HG02943 (cell line): ENCODE measurements around the gene FRMD4A.
"Not testable (repeated sequence)": the region's sequence is repeated elsewhere in the genome, so short reads cannot be mapped to it uniquely, and the experiment has no call there.

Source experiments
- ATAC-seq: cut with Tn5 transposase; IDR thresholded peaks from one replicate; pipeline ENCODE4 v1.9.1; 2021; ENCODE audit warnings: mild to moderate bottlenecking, low read depth, moderate library complexity; ENCODE audit not compliant: unreplicated experiment

Gene FRMD4A

GRCh38 chr10:13718820-13719219, 611.9 kb downstream of the FRMD4A start:
- no peak for ATAC-seq

GRCh38 chr10:13717936-13718772, 612.6 kb downstream of the FRMD4A start:
- ATAC-seq: no peak

- ATAC-seq: no peak
Measured at GRCh38 chr10:13717571-13717935, 613.2 kb downstream of the FRMD4A start.

- no peak for ATAC-seq
Measured at GRCh38 chr10:13716081-13717071, 614.3 kb downstream of the FRMD4A start.

GRCh38 chr10:13715596-13715995, 615.1 kb downstream of the FRMD4A start:
- not testable (repeated sequence) for ATAC-seq

GRCh38 chr10:13715100-13715499, 615.6 kb downstream of the FRMD4A start:
- no peak for ATAC-seq

- ATAC-seq: peak; percentile 81
Measured at GRCh38 chr10:13712837-13713581, 617.7 kb downstream of the FRMD4A start.

GRCh38 chr10:13712476-13712836, 618.3 kb downstream of the FRMD4A start:
- peak; percentile 3 for ATAC-seq

- no peak for ATAC-seq
Measured at GRCh38 chr10:13711291-13711690, 619.4 kb downstream of the FRMD4A start.

GRCh38 chr10:13709931-13710650, 620.6 kb downstream of the FRMD4A start:
- no peak for ATAC-seq

- ATAC-seq: no peak
Measured at GRCh38 chr10:13708256-13708990, 622.3 kb downstream of the FRMD4A start.

- ATAC-seq: no peak
Measured at GRCh38 chr10:13707156-13707881, 623.4 kb downstream of the FRMD4A start.

GRCh38 chr10:13706604-13707003, 624.1 kb downstream of the FRMD4A start:
- no peak for ATAC-seq

GRCh38 chr10:13706175-13706574, 624.5 kb downstream of the FRMD4A start:
- no peak for ATAC-seq

- ATAC-seq: no peak
Measured at GRCh38 chr10:13705526-13706174, 625.1 kb downstream of the FRMD4A start.

GRCh38 chr10:13704964-13705363, 625.8 kb downstream of the FRMD4A start:
- no peak for ATAC-seq

GRCh38 chr10:13703997-13704536, 626.7 kb downstream of the FRMD4A start:
- ATAC-seq: no peak
